Hippocampal formation (tissue), 2 donors: Measurements from ENCODE around the gene ZBBX.

ENCODE experiments used
- DNase-seq, 2 donors: peaks; one replicate each; lab custom pipeline; 2025; lab: John Stamatoyannopoulos, UW

The ZBBX gene

GRCh38 chr3:167305340-167305890 is 74.7 kb downstream of the ZBBX start:
- no peak for DNase-seq

DNA sequence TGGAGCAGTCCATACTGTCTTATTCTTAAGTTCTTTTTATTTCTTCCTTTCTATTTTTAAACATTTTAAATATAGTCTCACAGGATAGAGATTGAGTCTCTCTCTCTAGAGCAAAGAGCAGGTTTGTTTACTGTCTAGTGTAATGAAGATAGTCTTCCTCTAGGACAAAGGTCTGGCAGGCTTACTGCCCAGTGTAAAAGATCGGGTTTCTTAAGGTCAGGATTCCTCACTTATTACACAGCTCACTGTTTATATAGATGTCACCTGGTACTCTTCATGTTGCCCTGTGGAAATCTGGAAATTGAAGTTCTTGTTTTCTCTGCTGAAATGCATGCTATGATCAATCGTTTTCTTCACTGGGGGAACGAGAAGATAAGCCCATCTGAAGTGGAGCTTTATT is 76.0 kb downstream of the ZBBX start:
- DNase-seq, result no peak

DNA sequence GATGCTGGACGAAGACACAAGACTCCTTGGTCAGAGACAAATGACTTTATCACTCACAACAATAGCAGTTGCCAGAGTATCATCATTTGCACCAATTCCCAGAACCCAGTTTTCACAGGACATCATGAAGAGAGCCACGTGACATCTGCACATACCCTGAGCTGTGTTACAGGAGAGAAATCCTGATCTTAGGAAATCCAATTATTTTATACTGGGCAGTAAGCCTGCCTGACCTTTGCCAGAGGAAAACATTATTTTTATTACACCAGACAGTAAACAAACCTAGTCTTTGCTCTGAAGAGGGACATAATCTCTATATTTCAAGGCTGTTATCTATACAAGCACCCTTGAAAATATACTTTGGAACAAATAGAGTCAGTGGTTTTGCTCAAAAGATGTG is 77.4 kb downstream of the ZBBX start:
- DNase-seq, result no peak

- DNase-seq, result no peak
These were observed 79.9 kb downstream of the ZBBX start for GRCh38 chr3:167300207-167300606.

DNA sequence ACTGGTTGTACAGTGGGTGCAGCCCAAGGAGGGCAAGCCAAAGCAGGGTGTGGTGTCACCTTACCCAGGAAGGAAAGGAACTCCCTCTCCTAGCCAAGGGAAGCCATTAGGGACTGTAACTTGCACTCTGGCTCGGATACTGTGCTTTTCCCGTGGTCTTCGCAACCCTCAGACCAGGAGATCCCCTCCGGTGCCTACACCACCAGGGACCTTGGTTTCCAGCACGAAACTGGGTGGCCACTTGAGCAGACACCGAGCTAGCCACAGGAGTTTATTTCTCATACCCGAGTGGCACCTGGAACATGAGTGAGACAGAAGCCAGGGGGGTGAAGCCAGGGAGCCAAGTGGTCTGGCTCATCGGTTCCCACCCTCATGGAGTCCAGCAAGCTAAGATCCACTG is 90.7 kb downstream of the ZBBX start:
- DNase-seq, result no peak

DNA sequence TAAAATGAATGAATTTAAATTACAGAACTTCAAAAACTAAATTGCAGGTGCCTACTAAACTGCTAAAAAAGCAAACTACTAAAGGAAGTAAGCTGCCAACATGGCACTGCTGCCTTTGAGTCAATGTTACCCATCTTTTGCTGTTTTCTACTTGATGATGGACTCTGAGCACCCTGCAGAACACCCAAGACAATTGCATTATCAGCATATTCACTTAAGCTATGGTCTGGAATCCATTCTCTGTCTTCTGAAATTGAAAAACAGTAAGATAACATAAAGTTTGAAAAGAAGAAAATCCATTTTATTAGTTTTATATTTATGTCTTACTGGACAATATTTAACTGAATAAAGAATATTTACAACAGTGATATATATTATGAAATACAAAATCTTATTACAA is 91.4 kb downstream of the ZBBX start:
- DNase-seq, result no peak

- DNase-seq, result no peak
These were observed 92.8 kb downstream of the ZBBX start for GRCh38 chr3:167287308-167287707.

GRCh38 chr3:167274141-167274874 is 105.8 kb downstream of the ZBBX start:
- no peak for DNase-seq

- DNase-seq, result no peak
These were observed 127.1 kb downstream of the ZBBX start for GRCh38 chr3:167253037-167253436.

- DNase-seq, result no peak
These were observed 128.4 kb downstream of the ZBBX start for GRCh38 chr3:167251678-167252077.

DNA sequence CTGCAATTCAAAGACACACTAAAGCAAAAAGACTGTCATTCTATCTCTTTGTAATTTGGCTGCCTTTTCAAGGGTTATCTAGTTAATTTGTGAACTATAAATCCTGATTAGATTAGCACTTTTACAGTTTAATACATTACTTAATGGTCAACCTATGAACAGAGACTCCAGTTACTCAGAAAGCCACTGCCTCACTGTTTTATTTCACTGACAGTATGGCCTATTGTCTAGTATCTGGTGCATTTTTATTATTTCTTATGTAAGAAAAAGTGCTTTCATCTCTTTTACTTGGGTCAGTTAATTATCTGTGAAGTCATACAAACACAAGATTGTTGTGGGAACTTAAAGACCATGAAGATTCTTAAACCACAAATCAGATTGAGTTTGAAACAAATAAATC is 133.8 kb downstream of the ZBBX start:
- no peak for DNase-seq

DNA sequence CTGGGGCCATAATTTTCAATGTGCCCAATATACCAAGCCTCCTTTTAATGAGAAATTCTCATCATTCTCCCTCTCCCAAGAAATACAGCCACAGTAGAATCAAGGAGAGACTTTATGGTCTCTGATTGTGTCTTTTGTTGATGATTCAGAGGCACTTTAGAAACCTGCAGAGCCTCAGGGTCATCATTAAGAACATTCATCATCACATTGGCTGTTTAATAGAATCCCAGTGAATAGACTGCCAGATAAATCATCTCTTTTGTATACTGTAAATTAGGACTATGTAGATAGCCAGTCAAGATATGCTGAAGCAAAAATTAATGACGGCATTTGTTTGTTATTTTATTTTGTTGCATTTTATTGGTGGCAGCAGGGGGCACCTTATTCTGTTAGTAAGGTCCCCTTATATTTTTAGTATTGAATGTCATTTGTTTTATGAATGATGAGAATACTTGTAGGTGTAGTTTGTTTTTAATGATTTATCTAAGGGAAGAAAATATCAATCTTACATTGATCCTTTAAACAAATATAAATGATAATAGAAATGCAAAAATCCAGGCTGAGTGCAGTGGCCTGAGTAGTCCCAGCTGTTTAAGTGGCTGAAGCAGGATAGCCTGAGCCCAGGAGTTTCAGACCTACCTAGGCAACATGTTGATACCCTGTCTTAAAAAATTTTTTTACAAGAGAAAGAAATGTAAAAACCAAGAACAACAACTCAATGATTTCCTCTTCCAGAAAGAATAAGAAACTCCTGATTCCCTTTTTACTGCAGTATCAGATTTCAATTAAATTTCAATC is 138.8 kb downstream of the ZBBX start:
- DNase-seq, result no peak

DNA sequence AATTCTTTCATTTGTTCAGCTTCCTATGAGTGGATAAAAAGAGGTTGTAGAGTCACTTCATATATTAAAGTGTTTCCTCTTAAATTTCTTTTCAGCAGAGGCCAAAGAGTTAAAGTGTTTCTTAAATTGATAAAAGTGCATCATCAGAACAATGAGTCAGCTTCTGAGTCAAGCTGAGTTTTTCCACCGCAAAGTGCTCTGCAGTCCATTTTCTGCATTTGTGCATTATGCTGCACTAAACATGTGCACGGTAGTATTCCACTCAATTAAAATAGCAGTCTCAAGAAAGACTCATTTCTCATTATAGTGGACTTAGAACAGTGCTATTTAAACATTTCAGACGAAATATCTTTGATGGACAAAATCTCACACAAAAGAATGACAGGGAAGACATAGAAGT is 152.0 kb downstream of the ZBBX start:
- DNase-seq, result no peak

GRCh38 chr3:167225821-167226220 is 154.3 kb downstream of the ZBBX start:
- DNase-seq, result no peak

DNA sequence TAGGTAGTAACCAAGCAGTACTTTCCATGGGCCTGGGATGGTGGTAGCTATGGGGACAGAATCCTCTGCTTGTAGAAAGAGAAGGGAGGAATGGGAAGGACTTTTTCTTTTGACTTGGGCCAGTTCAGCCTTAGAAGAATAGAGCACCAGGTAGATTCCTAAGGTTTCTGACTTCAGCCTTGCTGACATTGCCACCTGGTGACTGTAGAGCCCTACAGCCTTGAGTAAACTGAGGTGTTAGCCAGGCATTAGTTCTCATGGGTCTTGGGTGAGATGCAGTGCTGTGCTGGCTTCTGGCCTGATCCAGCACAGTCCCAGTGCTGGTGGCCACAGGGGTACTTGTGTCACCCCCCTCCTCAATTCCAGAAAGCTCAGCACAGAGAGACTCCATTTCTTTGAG is 171.1 kb downstream of the ZBBX start:
- DNase-seq, result no peak

DNA sequence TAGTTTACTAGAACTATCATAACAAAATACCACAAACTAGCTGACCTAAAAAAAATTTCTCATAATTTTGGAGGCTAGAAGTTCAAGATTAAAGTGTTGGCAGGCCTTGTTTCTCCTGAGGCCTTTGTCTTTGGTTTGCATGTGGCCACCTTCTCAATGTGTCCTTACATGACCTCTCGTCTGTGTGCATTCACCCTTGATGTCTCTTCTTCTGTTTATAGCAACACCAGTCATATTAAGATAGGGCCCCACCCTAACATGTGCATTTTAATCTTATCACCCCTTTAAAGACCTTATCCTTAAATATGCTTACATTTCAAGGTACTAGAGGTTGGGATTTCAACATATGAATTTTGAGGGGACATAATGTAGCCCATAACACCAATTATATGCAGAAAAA is 177.0 kb downstream of the ZBBX start:
- no peak for DNase-seq

DNA sequence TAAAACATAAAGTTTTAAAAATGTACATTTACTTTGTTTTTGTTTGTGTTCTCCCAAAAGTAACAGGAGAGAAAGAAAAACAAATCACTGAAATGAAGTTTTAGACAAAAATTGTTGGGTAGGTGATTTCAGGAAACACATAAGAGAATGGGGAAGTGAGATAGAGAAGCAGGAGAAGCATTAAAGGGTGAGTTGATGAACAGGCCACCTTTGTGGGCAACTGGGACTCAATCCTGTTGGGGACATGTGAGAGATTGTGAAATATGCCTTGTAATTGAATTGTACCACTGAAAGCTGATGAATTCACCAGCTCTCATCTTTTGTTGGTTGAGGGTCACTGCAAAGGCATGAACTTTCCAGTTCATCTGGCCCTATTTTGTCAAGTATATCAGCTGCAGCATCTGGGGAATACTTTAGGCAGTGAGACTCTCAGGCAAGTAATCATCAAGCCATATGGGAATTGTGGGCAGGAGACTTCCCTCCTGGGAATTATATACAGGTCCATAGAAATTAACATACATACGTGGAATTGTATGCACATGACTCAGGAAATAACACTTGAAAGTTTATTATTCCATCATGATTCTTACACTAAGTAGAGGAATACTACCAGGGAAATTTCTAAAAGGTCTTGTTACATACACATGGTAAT is 181.0 kb downstream of the ZBBX start:
- no peak for DNase-seq
